22Rv1 (cell line): Measurements from ENCODE around the gene KIAA1549.

ENCODE experiments used
- H3K27ac ChIP-seq: fragments of 450-650 bp; 2 replicates; pipeline ENCODE4 v1.5.1; 2017
- CTCF ChIP-seq: fragments of 450-650 bp; IDR thresholded peaks from 2 replicates; pipeline ENCODE4 v1.5.1; 2017; ENCODE audit warnings: mild to moderate bottlenecking
- ZFX ChIP-seq: fragments of 450-650 bp; IDR thresholded peaks from 2 replicates; pipeline ENCODE4 v1.6.1; 2017; ENCODE audit warnings: antibody characterized with exemption, borderline replicate concordance

The KIAA1549 gene

GRCh38 chr7:138880881-138881578, 100.2 kb downstream of the KIAA1549 start:
- H3K27ac ChIP-seq = no peak overlapping the region
- no peak for TF ChIP-seq ZFX
- TF ChIP-seq CTCF = no peak

GRCh38 chr7:138879356-138879755, 101.8 kb downstream of the KIAA1549 start:
- no peak for TF ChIP-seq ZFX
- TF ChIP-seq CTCF = no peak
- no peak overlapping the region for H3K27ac ChIP-seq

- TF ChIP-seq ZFX = no peak
- TF ChIP-seq CTCF = no peak
- no peak overlapping the region for H3K27ac ChIP-seq
Observed at GRCh38 chr7:138878856-138879255, 102.3 kb downstream of the KIAA1549 start.

- no peak overlapping the region for H3K27ac ChIP-seq
- TF ChIP-seq ZFX = no peak
- no peak for TF ChIP-seq CTCF
Observed at GRCh38 chr7:138878051-138878450, 103.1 kb downstream of the KIAA1549 start.

GRCh38 chr7:138876326-138876725, 104.9 kb downstream of the KIAA1549 start:
- no peak for TF ChIP-seq ZFX
- TF ChIP-seq CTCF = no peak
- no peak overlapping the region for H3K27ac ChIP-seq

GRCh38 chr7:138875794-138876193, 105.4 kb downstream of the KIAA1549 start:
- TF ChIP-seq CTCF (no peak), ZFX (no peak)
- H3K27ac ChIP-seq = no peak overlapping the region

- no peak overlapping the region for H3K27ac ChIP-seq
- no peak for TF ChIP-seq ZFX
- no peak for TF ChIP-seq CTCF
Observed at GRCh38 chr7:138873220-138873892, 107.8 kb downstream of the KIAA1549 start.
